ENCODE data around the gene DIPK1A. TPM values are rescaled to one million over a fixed set of nuclear protein-coding genes. Genes with fewer than 3 reads are reported as not detected.
"Not testable (repeated sequence)": the region's sequence is repeated elsewhere in the genome, so short reads cannot be mapped to it uniquely, and the experiment has no call there.

DIPK1A gene
- total RNA-seq, 2 donors from 2014 or later, result 10.8 to 18.3 TPM

- ATAC-seq (ENCODE audit: insufficient number of reproducible peaks, low FRiP score, low read depth) (no peak), DNase-seq (ENCODE audit: low spot score) (no peak)
- TF ChIP-seq CTCF (IDR thresholded peaks at IDR 0.05), result no peak
- H3K4me3 ChIP-seq, result no peak overlapping the region
- no peaks in the 10 kb centered on the region for H3K9me3 ChIP-seq
- H3K27ac ChIP-seq, result no peak overlapping the region
- H3K27me3 ChIP-seq (replicated peaks; ENCODE audit: insufficient read depth), result no peaks in the 10 kb centered on the region
- H3K4me1 ChIP-seq (ENCODE audit: control insufficient read depth in 1 of 2, low read depth in 2 of 2), result no peaks in the 10 kb centered on the region
- no peaks in the 10 kb centered on the region for H3K36me3 ChIP-seq
These were observed 61.5 kb downstream of the DIPK1A start for GRCh38 chr1:92899780-92900179.

- ATAC-seq (ENCODE audit: insufficient number of reproducible peaks, low FRiP score, low read depth); H3K27me3 ChIP-seq (replicated peaks; ENCODE audit: insufficient read depth); H3K9me3 ChIP-seq; H3K4me3 ChIP-seq; H3K27ac ChIP-seq; DNase-seq (ENCODE audit: low spot score); H3K36me3 ChIP-seq; H3K4me1 ChIP-seq (ENCODE audit: control insufficient read depth in 1 of 2, low read depth in 2 of 2): not testable (repeated sequence)
These were observed 63.2 kb downstream of the DIPK1A start for GRCh38 chr1:92898053-92898452.

DNA sequence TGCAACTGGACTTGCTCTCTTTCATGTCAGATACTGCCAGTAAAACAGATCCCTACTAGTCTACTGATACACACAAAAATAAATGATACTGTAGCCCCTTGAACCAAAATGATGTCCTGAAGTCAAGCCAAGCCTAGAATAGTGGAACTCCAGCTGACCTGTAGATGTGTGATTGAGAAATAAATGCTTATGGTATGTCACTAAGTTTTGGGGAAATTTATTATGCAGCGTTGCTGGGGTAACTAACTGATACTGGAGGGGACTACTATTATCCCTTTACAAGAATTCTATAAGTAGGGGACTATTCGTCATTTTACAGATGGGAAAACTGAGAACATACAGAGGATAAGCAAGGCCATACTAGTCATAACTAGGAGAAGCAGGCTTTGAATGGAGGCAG, 73.8 kb downstream of the DIPK1A start:
- no peaks in the 10 kb centered on the region for H3K36me3 ChIP-seq
- no peak overlapping the region for H3K27ac ChIP-seq
- DNase-seq (ENCODE audit: low spot score), result no peak
- H3K4me1 ChIP-seq (ENCODE audit: control insufficient read depth in 1 of 2, low read depth in 2 of 2), result peaks cover 0 to 4% of the 10 kb centered on the region in 2 donors
- no peak overlapping the region for H3K4me3 ChIP-seq
- no peaks in the 10 kb centered on the region for H3K9me3 ChIP-seq
- no peak for TF ChIP-seq CTCF (IDR thresholded peaks at IDR 0.05)
- no peaks in the 10 kb centered on the region for H3K27me3 ChIP-seq (replicated peaks; ENCODE audit: insufficient read depth)
- no peak for ATAC-seq (ENCODE audit: insufficient number of reproducible peaks, low FRiP score, low read depth)

DNA sequence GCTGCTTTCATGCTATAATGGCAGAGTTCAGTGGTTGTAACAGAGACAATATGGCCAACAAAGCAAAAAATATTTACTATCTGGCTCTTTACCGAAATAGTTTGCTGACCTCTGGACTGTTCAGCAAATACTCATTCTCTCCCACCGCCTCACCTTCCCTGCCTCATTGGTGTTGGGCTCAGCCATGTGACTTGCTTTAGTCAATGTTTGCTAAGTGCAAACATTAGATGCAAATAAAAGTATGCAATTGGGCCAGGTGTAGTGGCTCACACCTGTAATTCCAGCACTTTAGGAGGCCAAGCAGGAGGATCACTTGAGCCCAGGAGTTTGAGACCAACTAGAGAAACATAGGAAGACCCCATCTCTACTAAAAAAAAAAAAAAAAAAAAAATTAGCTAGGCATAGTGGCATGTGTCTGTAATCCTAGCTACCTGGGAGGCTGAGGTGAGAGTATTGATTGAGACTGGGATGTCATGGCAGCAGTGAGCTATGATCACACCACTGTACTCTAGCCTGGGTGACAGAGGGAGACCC, 74.3 kb downstream of the DIPK1A start:
- no peak overlapping the region for H3K4me3 ChIP-seq
- no peak overlapping the region for H3K27ac ChIP-seq
- TF ChIP-seq CTCF (IDR thresholded peaks at IDR 0.05), result no peak
- DNase-seq (ENCODE audit: low spot score), result no peak
- no peaks in the 10 kb centered on the region for H3K9me3 ChIP-seq
- ATAC-seq (ENCODE audit: insufficient number of reproducible peaks, low FRiP score, low read depth), result no peak
- no peaks in the 10 kb centered on the region for H3K27me3 ChIP-seq (replicated peaks; ENCODE audit: insufficient read depth)
- H3K36me3 ChIP-seq, result no peaks in the 10 kb centered on the region
- H3K4me1 ChIP-seq (ENCODE audit: control insufficient read depth in 1 of 2, low read depth in 2 of 2), result peaks cover 0 to 4% of the 10 kb centered on the region in 2 donors

DNA sequence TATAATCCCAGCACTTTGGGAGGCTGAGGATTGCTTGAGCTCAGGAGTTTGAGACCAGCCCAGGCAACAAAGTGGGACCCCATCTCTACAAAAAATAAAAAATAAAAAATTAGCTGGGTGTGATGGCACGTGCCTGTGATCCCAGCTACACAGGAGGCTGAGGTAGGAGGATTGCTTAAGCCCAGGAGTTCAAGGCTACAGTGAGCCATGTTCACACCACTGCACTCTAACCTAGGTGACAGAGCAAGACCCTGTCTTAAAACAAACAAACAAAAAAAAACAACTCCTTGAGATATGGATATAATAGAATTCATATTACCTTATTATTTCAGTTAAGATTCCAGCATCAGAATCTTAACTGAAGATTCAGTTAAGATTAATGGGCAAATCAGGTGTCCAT, 77.1 kb downstream of the DIPK1A start:
- Histone ChIP-seq H3K27ac (no peak overlapping the region), H3K27me3 (replicated peaks; ENCODE audit: insufficient read depth) (no peaks in the 10 kb centered on the region), H3K4me1 (ENCODE audit: control insufficient read depth in 1 of 2, low read depth in 2 of 2) (peaks cover 0 to 4% of the 10 kb centered on the region in 2 donors), H3K4me3 (no peak overlapping the region), H3K9me3 (no peaks in the 10 kb centered on the region), H3K36me3 (no peaks in the 10 kb centered on the region)
- TF ChIP-seq CTCF (IDR thresholded peaks at IDR 0.05), result no peak
- no peak for DNase-seq (ENCODE audit: low spot score)
- ATAC-seq (ENCODE audit: insufficient number of reproducible peaks, low FRiP score, low read depth), result no peak

GRCh38 chr1:92883297-92883696, 78.0 kb downstream of the DIPK1A start:
- Histone ChIP-seq H3K27me3 (replicated peaks; ENCODE audit: insufficient read depth) (no peaks in the 10 kb centered on the region), H3K4me3 (no peak overlapping the region), H3K36me3 (no peaks in the 10 kb centered on the region), H3K9me3 (no peaks in the 10 kb centered on the region), H3K27ac (no peak overlapping the region), H3K4me1 (ENCODE audit: control insufficient read depth in 1 of 2, low read depth in 2 of 2) (peaks cover 0 to 4% of the 10 kb centered on the region in 2 donors)
- ATAC-seq (ENCODE audit: insufficient number of reproducible peaks, low FRiP score, low read depth) (no peak), DNase-seq (ENCODE audit: low spot score) (no peak)
- TF ChIP-seq CTCF (IDR thresholded peaks at IDR 0.05), result no peak

Measured in thoracic aorta (tissue), 2 donors.